HG03354 (cell line): Measurements from ENCODE around the gene SPEM1.

Source experiments
- ATAC-seq: cut with Tn5 transposase; IDR thresholded peaks from one replicate; pipeline ENCODE4 v1.9.1; 2021; ENCODE audit warnings: mild to moderate bottlenecking; ENCODE audit not compliant: unreplicated experiment, poor library complexity, severe bottlenecking

The SPEM1 gene

GRCh38 chr17:7438656-7439460 lies 18.7 kb downstream of the SPEM1 start:
- ATAC-seq: no peak

GRCh38 chr17:7439462-7440112 lies 19.5 kb downstream of the SPEM1 start, which contains the start of gene FGF11:
Gene FGF11, plus strand, starts transcription at chr17:7439512. Its CDS starts 109 bp downstream, at chr17:7439621.
- no peak for ATAC-seq

GRCh38 chr17:7440113-7440833 lies 20.1 kb downstream of the SPEM1 start:
- no peak for ATAC-seq

- ATAC-seq: no peak
Observed at GRCh38 chr17:7440834-7441195, 20.7 kb downstream of the SPEM1 start.

- no peak for ATAC-seq
Observed at GRCh38 chr17:7441266-7441665, 21.1 kb downstream of the SPEM1 start.

- no peak for ATAC-seq
Observed at GRCh38 chr17:7442142-7442541, 22.0 kb downstream of the SPEM1 start.

- ATAC-seq: no peak
Observed at GRCh38 chr17:7443499-7444485, 23.7 kb downstream of the SPEM1 start.

GRCh38 chr17:7444682-7445618 lies 24.8 kb downstream of the SPEM1 start, which contains the start of gene CHRNB1:
Gene CHRNB1, plus strand, starts transcription at chr17:7445061. Its CDS starts 67 bp downstream, at chr17:7445128.
- no peak for ATAC-seq

GRCh38 chr17:7445619-7445968 lies 25.5 kb downstream of the SPEM1 start:
- no peak for ATAC-seq

- no peak for ATAC-seq
Observed at GRCh38 chr17:7448461-7448860, 28.3 kb downstream of the SPEM1 start.

GRCh38 chr17:7459961-7460545 lies 39.9 kb downstream of the SPEM1 start:
- no peak for ATAC-seq

- no peak for ATAC-seq
Observed at GRCh38 chr17:7460850-7461660, 40.9 kb downstream of the SPEM1 start.

GRCh38 chr17:7462474-7463371 lies 42.6 kb downstream of the SPEM1 start:
- ATAC-seq: no peak

- no peak for ATAC-seq
Observed at GRCh38 chr17:7463372-7463846, 43.3 kb downstream of the SPEM1 start.

- ATAC-seq: no peak
Observed at GRCh38 chr17:7464081-7464480, 44.0 kb downstream of the SPEM1 start.

- no peak for ATAC-seq
Observed at GRCh38 chr17:7465597-7466275, 45.6 kb downstream of the SPEM1 start.
